ENCODE data around the gene NFKBIE. TPM values are rescaled to one million over a fixed set of nuclear protein-coding genes. Genes with fewer than 3 reads are reported as not detected.

The NFKBIE gene
- total RNA-seq, 1 donor from 2014 or later, result 10.1 TPM

DNA sequence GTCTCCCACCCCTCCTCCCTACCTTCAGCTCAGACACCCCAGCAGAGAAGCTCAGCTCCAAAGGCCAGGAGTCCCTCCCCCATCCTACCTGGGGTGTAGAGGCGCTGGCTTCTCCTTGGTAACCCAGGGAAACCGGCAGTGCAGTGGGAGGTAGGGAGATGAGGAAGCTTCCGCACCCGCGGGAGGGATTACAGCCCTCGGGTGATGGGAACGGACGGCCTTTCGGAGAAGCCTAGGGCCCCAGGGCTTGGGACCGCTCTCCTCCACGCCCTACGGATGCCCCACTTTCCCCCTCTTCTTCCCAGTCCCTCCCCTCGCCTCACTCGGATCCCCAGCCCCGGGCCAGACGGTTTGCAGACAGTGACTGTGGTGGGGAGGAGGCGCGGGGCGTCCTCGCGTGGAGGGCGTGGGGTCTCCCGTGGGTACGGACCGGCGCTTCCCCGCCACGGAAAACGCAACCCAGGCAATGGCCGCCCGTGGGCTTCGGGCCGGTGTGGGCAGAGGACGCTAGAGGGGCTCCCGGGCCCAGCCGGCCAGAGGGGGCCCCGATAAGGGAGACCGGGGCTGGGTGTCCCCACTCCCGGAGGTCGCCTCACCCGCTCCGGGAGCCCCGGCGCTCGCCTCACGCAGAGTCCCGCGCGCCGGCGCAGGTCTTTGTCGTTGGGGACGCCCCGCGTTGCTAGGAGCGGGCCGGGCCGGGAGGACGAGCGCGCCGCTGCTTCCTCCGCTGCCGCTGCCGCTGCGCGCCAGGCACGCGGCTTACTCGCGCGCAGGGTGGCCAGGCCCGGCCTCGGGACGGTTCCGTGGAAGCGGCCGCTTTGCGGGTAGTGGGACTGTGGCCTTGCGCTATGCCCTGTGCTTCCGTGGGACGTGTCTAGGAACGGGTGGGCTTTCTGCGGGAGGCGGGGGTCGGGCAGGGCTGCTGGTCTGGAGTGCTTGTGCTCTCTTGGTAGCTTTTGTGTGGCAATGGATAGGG, 32.0 kb upstream of the NFKBIE start:
- Histone ChIP-seq H3K4me1 (ENCODE audit: insufficient read depth, low read length) (peaks cover 12% of the 10 kb centered on the region), H3K27ac (ENCODE audit: low read depth, low read length) (no peak overlapping the region), H3K9ac (ENCODE audit: low read length) (no peak overlapping the region), H3K36me3 (ENCODE audit: insufficient read depth, low read length) (no peaks in the 10 kb centered on the region), H2AFZ (ENCODE audit: low read depth, low read length) (no peak overlapping the region), H3K79me2 (ENCODE audit: insufficient read depth, low read length) (no peaks in the 10 kb centered on the region), H3K4me3 (ENCODE audit: insufficient read depth, low read depth, low read length) (peak overlapping the region; percentile 33), H3K9me3 (ENCODE audit: insufficient read depth, low read depth, low read length) (peaks cover 3% of the 10 kb centered on the region), H3K27me3 (ENCODE audit: insufficient read depth, low read length) (peaks cover 43% of the 10 kb centered on the region), H3K4me2 (ENCODE audit: low read length) (peak overlapping the region; percentile 80), H4K20me1 (ENCODE audit: insufficient read depth, low read length) (peaks cover 21% of the 10 kb centered on the region)
- Mint-ChIP-seq H3K4me3 (ENCODE audit: unreplicated experiment) (peak overlapping the region; percentile 78), H3K27me3 (ENCODE audit: low read depth, unreplicated experiment) (peaks cover 55% of the 10 kb centered on the region), H3K9me3 (ENCODE audit: unreplicated experiment) (peaks cover 5% of the 10 kb centered on the region), H3K36me3 (ENCODE audit: low read depth, unreplicated experiment) (peaks cover 23% of the 10 kb centered on the region), H3K4me1 (ENCODE audit: low read depth, unreplicated experiment) (peaks cover 1% of the 10 kb centered on the region), H3K27ac (ENCODE audit: unreplicated experiment) (peak overlapping the region; percentile 41)
- DNase-seq (ENCODE audit: low read depth) (no peak), FAIRE-seq (no peak)
- TF ChIP-seq CTCF (IDR thresholded peaks at IDR 0.05; ENCODE audit: insufficient read depth, low read depth, low read length) (no peak), EZH2 (IDR thresholded peaks at IDR 0.05; ENCODE audit: insufficient read depth, low read length) (peak; percentile 81)

DNA sequence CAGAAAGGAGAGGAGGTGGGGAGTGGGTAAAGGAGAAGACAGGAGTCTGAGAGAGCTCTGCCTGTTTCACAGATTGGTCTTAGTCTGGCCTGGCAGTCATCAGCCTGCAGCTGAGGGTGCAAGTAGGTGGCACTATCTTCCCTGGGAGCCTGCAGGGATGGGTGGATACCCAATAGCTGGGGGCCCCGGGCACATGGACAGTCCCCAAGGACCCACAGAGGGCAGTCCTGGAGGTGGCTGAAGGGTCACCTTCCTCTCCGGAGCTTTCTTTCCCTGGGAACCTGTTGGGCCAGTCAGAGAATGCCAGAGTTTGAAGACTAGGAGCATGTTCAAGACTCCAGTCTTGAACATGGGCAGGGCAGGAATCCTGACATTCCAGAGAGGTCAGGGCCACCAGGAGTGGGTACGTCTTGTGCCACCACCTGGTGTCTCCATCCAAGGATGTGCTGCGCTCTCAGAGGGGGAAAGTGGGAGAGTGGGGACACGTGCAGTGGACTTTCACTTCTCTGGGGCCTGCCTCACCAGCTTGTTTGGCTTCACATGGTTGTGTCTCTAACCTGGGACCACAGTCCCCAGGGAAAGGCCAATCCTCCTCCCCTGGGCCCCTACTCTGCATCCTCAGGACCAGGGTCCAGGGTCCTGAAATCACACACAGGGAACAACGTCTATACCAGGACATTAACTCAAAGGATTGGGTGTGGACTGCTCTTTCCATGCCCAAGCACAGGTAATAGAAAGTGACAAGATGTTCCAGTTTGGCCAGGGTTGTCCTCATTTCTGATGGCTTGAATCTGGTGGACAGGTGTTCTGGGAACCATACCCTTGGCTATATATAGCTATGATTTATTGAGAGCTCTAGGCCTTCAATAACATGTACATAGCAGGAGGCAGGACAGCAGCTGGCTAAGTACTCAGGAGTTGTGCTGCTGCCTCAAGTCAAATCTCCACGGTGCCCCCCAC, 29.8 kb upstream of the NFKBIE start:
- Histone ChIP-seq H3K4me2 (ENCODE audit: low read length) (no peak overlapping the region), H3K4me1 (ENCODE audit: insufficient read depth, low read length) (peaks cover 12% of the 10 kb centered on the region), H3K4me3 (ENCODE audit: insufficient read depth, low read depth, low read length) (no peak overlapping the region), H3K36me3 (ENCODE audit: insufficient read depth, low read length) (no peaks in the 10 kb centered on the region), H2AFZ (ENCODE audit: low read depth, low read length) (no peak overlapping the region), H4K20me1 (ENCODE audit: insufficient read depth, low read length) (peaks cover 21% of the 10 kb centered on the region), H3K27ac (ENCODE audit: low read depth, low read length) (no peak overlapping the region), H3K9ac (ENCODE audit: low read length) (no peak overlapping the region), H3K27me3 (ENCODE audit: insufficient read depth, low read length) (peaks cover 52% of the 10 kb centered on the region), H3K9me3 (ENCODE audit: insufficient read depth, low read depth, low read length) (peaks cover 3% of the 10 kb centered on the region), H3K79me2 (ENCODE audit: insufficient read depth, low read length) (no peaks in the 10 kb centered on the region)
- Mint-ChIP-seq H3K4me3 (ENCODE audit: unreplicated experiment) (no peak overlapping the region), H3K9me3 (ENCODE audit: unreplicated experiment) (peaks cover 7% of the 10 kb centered on the region), H3K4me1 (ENCODE audit: low read depth, unreplicated experiment) (peaks cover 1% of the 10 kb centered on the region), H3K27ac (ENCODE audit: unreplicated experiment) (no peak overlapping the region), H3K27me3 (ENCODE audit: low read depth, unreplicated experiment) (peaks cover 77% of the 10 kb centered on the region), H3K36me3 (ENCODE audit: low read depth, unreplicated experiment) (peaks cover 10% of the 10 kb centered on the region)
- TF ChIP-seq EZH2 (IDR thresholded peaks at IDR 0.05; ENCODE audit: insufficient read depth, low read length) (no peak), CTCF (IDR thresholded peaks at IDR 0.05; ENCODE audit: insufficient read depth, low read depth, low read length) (no peak)
- FAIRE-seq (no peak), DNase-seq (ENCODE audit: low read depth) (no peak)
